H1 (cell line): ENCODE results near the gene CDC42EP5. TPM values are rescaled to one million over a fixed set of nuclear protein-coding genes. Genes with fewer than 3 reads are reported as not detected.

Experiments used
- CTCF ChIA-PET: fragments of 300-600 bp; sonication (Branson Sonifier 250); formaldehyde crosslinking; loops from one replicate; lab custom pipeline; 2021; ENCODE audit not compliant: partially characterized antibody; lab: Charles Lee
- POLR2A ChIA-PET: fragments of 300-600 bp; sonication (Branson Sonifier 250); formaldehyde crosslinking; loops from one replicate; lab custom pipeline; 2021; ENCODE audit warnings: inconsistent platforms; ENCODE audit not compliant: partially characterized antibody; lab: Charles Lee
- DNase-seq, 2 experiments: peaks; one replicate each; pipeline versions ENCODE4 v3.0.0 to v3.0.0-alpha.2; 2010 to 2022; ENCODE audit warnings: low spot score in 2 of 2, low read depth in 1 of 2, mixed read lengths in 1 of 2
- FAIRE-seq: peaks from 2 replicates; lab custom pipeline; 2011; peaks lifted over from hg19 to GRCh38; lab: Jason Lieb, UNC
- H2AFZ ChIP-seq: 2 replicates; pipeline ENCODE4 v1.8.1; 2012; ENCODE audit warnings: low read length, inconsistent platforms
- H2AK5ac ChIP-seq: 2 replicates; pipeline ENCODE4 v1.6.1; 2013; ENCODE audit warnings: low read depth, low read length
- H2BK120ac ChIP-seq: replicated peaks from 2 replicates; pipeline ENCODE3; 2013; ENCODE audit warnings: low read depth, low read length, inconsistent platforms
- H2BK12ac ChIP-seq: 2 replicates; pipeline ENCODE4 v1.6.1; 2013; ENCODE audit warnings: low read depth, low read length
- H2BK15ac ChIP-seq: 2 replicates; pipeline ENCODE4 v1.6.1; 2013; ENCODE audit warnings: low read length
- H2BK20ac ChIP-seq: 2 replicates; pipeline ENCODE4 v1.6.1; 2013; ENCODE audit warnings: low read length
- H2BK5ac ChIP-seq: 2 replicates; pipeline ENCODE4 v1.6.1; 2013; ENCODE audit warnings: low read depth, low read length
- H3K14ac ChIP-seq: 2 replicates; pipeline ENCODE4 v1.6.1; 2013; ENCODE audit warnings: inconsistent platforms; ENCODE audit not compliant: insufficient read length
- H3K18ac ChIP-seq: 2 replicates; pipeline ENCODE4 v1.6.1; 2013; ENCODE audit warnings: low read length; ENCODE audit errors: extremely low read depth
- H3K23ac ChIP-seq: 2 replicates; pipeline ENCODE4 v1.6.1; 2013; ENCODE audit warnings: inconsistent platforms; ENCODE audit not compliant: insufficient read length
- H3K23me2 ChIP-seq: 2 replicates; pipeline ENCODE4 v1.6.1; 2013; ENCODE audit warnings: low read depth, low read length
- H3K27ac ChIP-seq: 2 replicates; pipeline ENCODE4 v1.6.1; 2011; ENCODE audit warnings: low read depth, low read length, inconsistent platforms
- H3K27me3 ChIP-seq, 4 experiments: replicated peaks in 1 of 4; 1 replicate in 1 of 4; 2 replicates in 3 of 4; pipeline versions ENCODE4 v1.6.1 to v1.8.1; 2011 to 2013; ENCODE audit warnings: low read length in 3 of 4, mild to moderate bottlenecking in 3 of 4, inconsistent platforms in 2 of 4, mixed read lengths in 2 of 4, moderate library complexity in 1 of 4; ENCODE audit not compliant: control insufficient read depth in 3 of 4, insufficient read depth in 3 of 4; ENCODE audit errors: extremely low read depth in 1 of 4
- H3K36me3 ChIP-seq, 4 experiments: 2 replicates each; pipeline versions ENCODE4 v1.6.1 to v1.8.1; 2011 to 2013; ENCODE audit warnings: mild to moderate bottlenecking in 4 of 4, low read length in 3 of 4, moderate library complexity in 2 of 4, control low read depth in 1 of 4, inconsistent platforms in 1 of 4; ENCODE audit not compliant: insufficient read depth in 4 of 4, control insufficient read depth in 2 of 4
- H3K4ac ChIP-seq: replicated peaks from 2 replicates; pipeline ENCODE3; 2013; ENCODE audit warnings: low read length, low read depth, mixed read lengths, inconsistent platforms; ENCODE audit not compliant: insufficient read length
- H3K4me1 ChIP-seq, 4 experiments: replicated peaks in 1 of 4; 1 replicate in 1 of 4; 2 replicates in 3 of 4; pipeline versions ENCODE4 v1.6.1 to v1.8.1; 2011 to 2013; ENCODE audit warnings: low read length in 3 of 4, inconsistent platforms in 2 of 4, mixed read lengths in 1 of 4; ENCODE audit not compliant: insufficient read depth in 4 of 4, control insufficient read depth in 3 of 4
- H3K4me2 ChIP-seq, 2 experiments: 2 replicates each; pipeline versions ENCODE4 v1.6.1 to v1.8.1; 2011 to 2013; ENCODE audit warnings: low read depth in 2 of 2, low read length in 2 of 2, control low read depth in 1 of 2, inconsistent platforms in 1 of 2, mild to moderate bottlenecking in 1 of 2; ENCODE audit not compliant: insufficient read depth in 1 of 2
- H3K4me3 ChIP-seq, 4 experiments: fragments of 200-600, 300-600 bp in 1 of 4; sonication (generic), shearing (Covaris generic), sonication (Bioruptor Twin) in 1 of 4; 2 replicates each; pipeline versions ENCODE4 v1.5.1 to v1.8.1; 2011 to 2016; ENCODE audit warnings: low read length in 4 of 4, low read depth in 3 of 4, control low read depth in 2 of 4, inconsistent platforms in 2 of 4, mild to moderate bottlenecking in 2 of 4, mixed read lengths in 1 of 4, moderate library complexity in 1 of 4; ENCODE audit not compliant: insufficient read depth in 2 of 4; ENCODE audit errors: extremely low read depth in 1 of 4
- H3K56ac ChIP-seq: replicated peaks from 2 replicates; pipeline ENCODE3; 2013; ENCODE audit warnings: low read depth, mild to moderate bottlenecking, mixed read lengths, low read length, inconsistent platforms; ENCODE audit not compliant: insufficient read length
- H3K79me1 ChIP-seq: 2 replicates; pipeline ENCODE4 v1.6.1; 2013; ENCODE audit warnings: low read depth, low read length, control low read depth
- H3K79me2 ChIP-seq, 2 experiments: 2 replicates each; pipeline versions ENCODE4 v1.6.1 to v1.8.1; 2012 to 2013; ENCODE audit warnings: low read length in 2 of 2, mild to moderate bottlenecking in 2 of 2, inconsistent platforms in 1 of 2; ENCODE audit not compliant: insufficient read depth in 2 of 2, control insufficient read depth in 1 of 2
- H3K9ac ChIP-seq, 4 experiments: replicated peaks in 1 of 4; 1 replicate in 1 of 4; 2 replicates in 3 of 4; pipeline versions ENCODE4 v1.6.1 to v1.8.1; 2011 to 2013; ENCODE audit warnings: low read depth in 3 of 4, low read length in 3 of 4, control low read depth in 2 of 4, mild to moderate bottlenecking in 2 of 4, moderate library complexity in 2 of 4, inconsistent platforms in 1 of 4; ENCODE audit errors: extremely low read depth in 1 of 4
- H3K9me3 ChIP-seq, 2 experiments: 2 replicates each; pipeline versions ENCODE4 v1.6.1 to v1.8.1; 2012 to 2013; ENCODE audit warnings: mild to moderate bottlenecking in 2 of 2, moderate library complexity in 2 of 2, control low read depth in 1 of 2, inconsistent platforms in 1 of 2, low read depth in 1 of 2, low read length in 1 of 2, mixed read lengths in 1 of 2; ENCODE audit not compliant: insufficient read depth in 2 of 2
- H4K20me1 ChIP-seq, 2 experiments: replicated peaks in 1 of 2; 2 replicates each; pipeline versions ENCODE3 to v1.8.1; 2011 to 2013; ENCODE audit warnings: inconsistent platforms in 2 of 2, low read length in 2 of 2, mild to moderate bottlenecking in 1 of 2; ENCODE audit not compliant: insufficient read depth in 2 of 2, control insufficient read depth in 1 of 2
- H4K5ac ChIP-seq: 2 replicates; pipeline ENCODE4 v1.6.1; 2013; ENCODE audit warnings: low read length, low read depth, mixed read lengths, inconsistent platforms; ENCODE audit not compliant: insufficient read length
- H4K8ac ChIP-seq: 2 replicates; pipeline ENCODE4 v1.8.0; 2013; ENCODE audit warnings: mild to moderate bottlenecking, moderate library complexity, low read length, inconsistent platforms; ENCODE audit not compliant: insufficient read depth; ENCODE audit errors: extremely low read depth
- H4K91ac ChIP-seq: replicated peaks from 2 replicates; pipeline ENCODE3; 2013; ENCODE audit warnings: low read length, mixed read lengths, inconsistent platforms; ENCODE audit not compliant: insufficient read length
- CEBPB ChIP-seq: IDR thresholded peaks from 2 replicates; pipeline ENCODE4 v1.6.1; 2012; ENCODE audit warnings: low read depth, low read length
- PHF8 ChIP-seq: fragments of 200-600 bp; sonication (generic); conservative IDR thresholded peaks from 2 replicates; pipeline ENCODE4 v1.7.1; 2012; ENCODE audit warnings: low read depth, mild to moderate bottlenecking, inconsistent platforms, low read length, moderate library complexity
- TBP ChIP-seq: IDR thresholded peaks from 2 replicates; pipeline ENCODE4 v1.6.1; 2011; ENCODE audit warnings: low read depth, low read length, improper control_type of control experiment
- WGBS, 2 experiments: shearing (Covaris generic) in 1 of 2; methylation state at CpG; one replicate each; pipeline versions ENCODE4 v1.1.6 to v1.1.7; 2013 to 2015; ENCODE audit warnings: low lambda C conversion rate in 2 of 2, mixed read lengths in 2 of 2, inconsistent platforms in 1 of 2, low coverage in 1 of 2, missing lambda C conversion rate in 1 of 2; ENCODE audit not compliant: insufficient replicate concordance in 2 of 2, insufficient coverage in 1 of 2, insufficient read length in 1 of 2; ENCODE audit errors: extremely low coverage in 1 of 2, missing lambda C conversion rate in 1 of 2; 5-methylcytosine and 5-hydroxymethylcytosine counted together
- polyA plus RNA-seq, 7 experiments: library from polyadenylated mRNA; depleted of rRNA in 3 of 7; stranded (reverse) in 5 of 7; unstranded in 2 of 7; fragments of >200 nt in 5 of 7; fragments of 200-250 nt in 2 of 7; gene quantifications; 1 replicate in 5 of 7; 2 replicates in 1 of 7; 4 replicates in 1 of 7; pipeline versions ENCODE4 v1.2.1 to v1.2.3, GENCODE V29; 2011 to 2013; ENCODE audit warnings: missing spikeins in 2 of 7, mixed read lengths in 2 of 7
- total RNA-seq: library from RNA; stranded (reverse); fragmentation: NEBNext Ultra II Directional; extraction: Animal tissue kit (Norgen Biotek cat#: 25700); gene quantifications from 2 replicates; pipeline ENCODE4 v1.2.1, GENCODE V29; 2021

Gene CDC42EP5
- total and polyA plus RNA-seq, 2 of the 8 experiments (the other 6 are each of a cell fraction or from before 2014, with no cell fraction given): 1.8 to 2.1 TPM

DNA sequence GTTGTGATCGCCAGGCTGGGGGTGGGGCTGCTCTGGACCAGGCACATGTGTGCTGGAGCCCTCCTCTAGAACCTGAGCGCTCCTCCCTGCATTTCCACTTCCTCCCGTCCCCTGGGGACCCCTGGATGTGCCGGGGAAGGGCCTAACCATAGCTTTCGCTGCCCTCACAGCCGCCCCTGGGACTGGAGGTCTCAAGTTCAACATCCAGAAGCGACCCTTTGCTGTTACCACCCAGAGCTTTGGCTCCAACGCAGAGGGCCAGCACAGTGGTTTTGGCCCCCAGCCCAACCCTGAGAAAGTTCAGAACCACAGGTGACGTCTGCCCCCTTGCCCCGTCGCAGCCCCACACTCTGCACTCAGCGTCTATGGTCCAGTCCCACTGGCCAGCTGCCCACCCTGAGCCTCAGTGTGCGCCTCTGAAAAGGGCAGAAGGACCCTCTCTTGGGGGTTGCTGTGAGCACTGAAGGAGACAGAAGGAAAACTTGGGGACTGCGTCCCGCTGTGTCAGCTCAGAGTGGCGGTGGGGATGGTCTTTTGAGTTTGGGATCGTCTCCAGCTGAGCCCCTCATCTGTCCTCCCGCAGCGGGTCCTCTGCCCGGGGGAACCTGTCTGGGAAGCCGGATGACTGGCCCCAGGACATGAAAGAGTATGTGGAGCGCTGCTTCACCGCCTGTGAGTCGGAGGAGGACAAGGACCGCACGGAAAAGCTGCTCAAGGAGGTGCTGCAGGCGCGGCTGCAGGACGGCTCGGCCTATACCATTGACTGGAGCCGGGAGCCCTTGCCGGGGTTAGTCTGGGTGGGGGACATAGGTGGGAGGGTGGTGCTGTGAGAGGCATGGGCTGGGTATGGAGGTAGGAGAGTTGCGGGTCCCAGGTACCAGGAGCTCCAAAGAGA lies 18.1 kb downstream of the CDC42EP5 start:
- Histone ChIP-seq H3K23me2 (no peaks in the 10 kb centered on the region; the same call in 1 of the 2 replicates), H3K14ac (no peak overlapping the region), H2BK120ac (no peak overlapping the region), H2BK20ac (no peak overlapping the region), H3K18ac (no peak overlapping the region), H2BK12ac (no peak overlapping the region), H4K91ac (no peak overlapping the region), H3K9me3 (no peaks in the 10 kb centered on the region), H3K9ac (no peak overlapping the region), H3K79me2 (peaks cover 10 to 37% of the 10 kb centered on the region in 2 experiments), H4K20me1 (peaks cover 20 to 66% of the 10 kb centered on the region in 2 experiments), H3K36me3 (peaks cover 55 to 76% (median 72%) of the 10 kb centered on the region in 4 experiments), H3K56ac (no peak overlapping the region), H4K5ac (no peak overlapping the region), H3K23ac (no peak overlapping the region), H3K4me3 (no peak overlapping the region), H3K4me2 (no peak overlapping the region), H2AK5ac (no peak overlapping the region), H2BK15ac (no peak overlapping the region), H4K8ac (no peak overlapping the region), H3K4me1 (peaks cover 0 to 1% (median 0%) of the 10 kb centered on the region in 4 experiments; a peak in 4 of 7 replicates), H3K27me3 (no peaks in the 10 kb centered on the region), H3K79me1 (peaks cover 27% of the 10 kb centered on the region), H3K4ac (no peak overlapping the region), H2BK5ac (no peak overlapping the region), H3K27ac (no peak overlapping the region), H2AFZ (no peak overlapping the region)
- TF ChIP-seq TBP: no peak
- TF ChIP-seq PHF8: no peak
- no peak for TF ChIP-seq CEBPB
- CTCF ChIA-PET: interaction anchor here (0.6 to 3.7 kb wide), 3 partner anchors 16 to 108 kb away, joined by 3 to 19 read pairs (median 4); no protein-coding TSS in a partner anchor
- FAIRE-seq: no peak
- DNase-seq: no peak
- POLR2A ChIA-PET: interaction anchor here (0.8 to 10.3 kb wide), 7 partner anchors 6 to 40 kb away, joined by 3 to 129 read pairs (median 3); partner anchors contain the start of genes LENG9 and TTYH1
- 94% methylated on average over 23 of the region's 33 CpGs; no CpG with 5 or more reads in 1 of the 2 experiments for WGBS, 2 experiments
